Prostate gland (tissue), 2 donors: ENCODE results near the gene ELK3. TPM values are rescaled to one million over a fixed set of nuclear protein-coding genes. Genes with fewer than 3 reads are reported as not detected.

Experiments
- DNase-seq: peaks from one replicate; pipeline ENCODE4 v3.0.0-alpha.2; 2019; ENCODE audit warnings: low spot score
- H3K27ac ChIP-seq, 2 donors: fragments of 200-600 bp; sonication (generic); 2 replicates each; pipeline ENCODE4 v1.5.1; 2017 to 2019
- H3K27me3 ChIP-seq: fragments of 200-600 bp; sonication (generic); replicated peaks from 2 replicates; pipeline ENCODE4 v1.5.1; 2019; ENCODE audit not compliant: insufficient read depth
- H3K36me3 ChIP-seq, 2 donors: fragments of 200-600 bp; sonication (generic); 1 replicate in 1 of 2; 2 replicates in 1 of 2; pipeline versions ENCODE4 v1.5.1 to v1.8.1; 2017 to 2019
- H3K4me1 ChIP-seq: fragments of 200-600 bp; sonication (generic); replicated peaks from 2 replicates; pipeline ENCODE4 v1.5.1; 2019
- H3K4me3 ChIP-seq, 2 donors: fragments of 200-600 bp; sonication (generic); 2 replicates each; pipeline ENCODE4 v1.5.1; 2017 to 2019
- H3K9me3 ChIP-seq: fragments of 200-600 bp; sonication (generic); 2 replicates; pipeline ENCODE4 v1.5.1; 2017
- POLR2A ChIP-seq: fragments of 450-650 bp; IDR thresholded peaks from one replicate; pipeline ENCODE4 v1.6.1; 2016; ENCODE audit warnings: antibody characterized with exemption, mild to moderate bottlenecking
- POLR2AphosphoS5 ChIP-seq: sonication (generic); formaldehyde crosslinking; IDR thresholded peaks from one replicate; pipeline ENCODE4 v1.6.1; 2017; ENCODE audit warnings: antibody characterized with exemption
- WGBS: methylation state at CpG from one replicate; pipeline ENCODE4 v1.1.5; 2018; 5-methylcytosine and 5-hydroxymethylcytosine counted together
- intact Hi-C: fragments of 100-400 bp; cut with DNase I; formaldehyde crosslinking; loops from one replicate; pipeline ENCODE4 v1.14.2; 2022
- total RNA-seq, 2 donors: library from RNA; depleted of rRNA; stranded (reverse); fragments of >200 nt; gene quantifications; one replicate each; pipeline ENCODE4 v1.1.0, GENCODE V29; 2016
- TF ChIP-seq, protein P1 (sequence below), 4 experiments: fragments of 200-600 bp in 2 of 4; fragments of 450-650 bp in 2 of 4; sonication (generic) in 2 of 4; IDR thresholded peaks; 1 replicate in 3 of 4; 2 replicates in 1 of 4; pipeline ENCODE4 v1.5.1; 2016 to 2019; ENCODE audit warnings: antibody characterized with exemption in 4 of 4, mild to moderate bottlenecking in 2 of 4, moderate library complexity in 2 of 4

ELK3 gene
- total RNA-seq, 2 donors from 2014 or later = 7.0 to 20.6 TPM

DNA sequence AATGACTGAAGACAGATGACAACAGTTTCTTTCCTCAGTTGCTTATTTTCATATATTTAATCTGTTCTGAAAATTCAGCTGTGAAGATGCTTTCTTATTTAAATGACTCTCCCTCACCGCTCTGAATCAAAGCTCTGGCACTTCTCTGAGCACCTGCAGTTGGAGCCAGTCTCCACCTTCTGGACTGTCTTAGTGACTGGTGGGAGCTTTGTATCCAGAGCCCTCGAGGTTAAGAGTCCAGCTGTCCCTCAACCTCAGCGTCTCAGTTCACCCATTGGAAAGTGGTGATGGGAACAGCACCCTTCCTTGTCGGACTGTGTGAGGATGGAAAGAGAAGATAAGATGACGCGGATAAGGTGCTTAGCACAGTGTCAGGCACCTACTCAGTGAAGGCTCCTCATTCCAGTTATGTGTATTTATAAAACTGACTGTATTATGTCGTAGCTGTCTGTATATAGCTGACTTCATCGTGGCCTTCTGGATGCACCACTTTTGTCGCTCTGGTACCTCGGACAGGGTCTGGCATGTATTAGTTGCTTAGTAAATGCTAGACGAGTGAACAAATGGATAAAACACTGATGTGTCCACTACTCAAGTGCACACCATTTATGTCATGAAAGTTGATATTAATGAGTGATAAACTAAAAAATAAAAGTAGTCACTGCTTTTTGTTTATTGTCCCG, 34.5 kb downstream of the ELK3 start:
- TF ChIP-seq, protein P1, sequence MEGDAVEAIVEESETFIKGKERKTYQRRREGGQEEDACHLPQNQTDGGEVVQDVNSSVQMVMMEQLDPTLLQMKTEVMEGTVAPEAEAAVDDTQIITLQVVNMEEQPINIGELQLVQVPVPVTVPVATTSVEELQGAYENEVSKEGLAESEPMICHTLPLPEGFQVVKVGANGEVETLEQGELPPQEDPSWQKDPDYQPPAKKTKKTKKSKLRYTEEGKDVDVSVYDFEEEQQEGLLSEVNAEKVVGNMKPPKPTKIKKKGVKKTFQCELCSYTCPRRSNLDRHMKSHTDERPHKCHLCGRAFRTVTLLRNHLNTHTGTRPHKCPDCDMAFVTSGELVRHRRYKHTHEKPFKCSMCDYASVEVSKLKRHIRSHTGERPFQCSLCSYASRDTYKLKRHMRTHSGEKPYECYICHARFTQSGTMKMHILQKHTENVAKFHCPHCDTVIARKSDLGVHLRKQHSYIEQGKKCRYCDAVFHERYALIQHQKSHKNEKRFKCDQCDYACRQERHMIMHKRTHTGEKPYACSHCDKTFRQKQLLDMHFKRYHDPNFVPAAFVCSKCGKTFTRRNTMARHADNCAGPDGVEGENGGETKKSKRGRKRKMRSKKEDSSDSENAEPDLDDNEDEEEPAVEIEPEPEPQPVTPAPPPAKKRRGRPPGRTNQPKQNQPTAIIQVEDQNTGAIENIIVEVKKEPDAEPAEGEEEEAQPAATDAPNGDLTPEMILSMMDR (IDR thresholded peaks at IDR 0.05) = no peak
- TF ChIP-seq POLR2A (no peak), POLR2AphosphoS5 (no peak)
- intact Hi-C loops = no loop called here

DNA sequence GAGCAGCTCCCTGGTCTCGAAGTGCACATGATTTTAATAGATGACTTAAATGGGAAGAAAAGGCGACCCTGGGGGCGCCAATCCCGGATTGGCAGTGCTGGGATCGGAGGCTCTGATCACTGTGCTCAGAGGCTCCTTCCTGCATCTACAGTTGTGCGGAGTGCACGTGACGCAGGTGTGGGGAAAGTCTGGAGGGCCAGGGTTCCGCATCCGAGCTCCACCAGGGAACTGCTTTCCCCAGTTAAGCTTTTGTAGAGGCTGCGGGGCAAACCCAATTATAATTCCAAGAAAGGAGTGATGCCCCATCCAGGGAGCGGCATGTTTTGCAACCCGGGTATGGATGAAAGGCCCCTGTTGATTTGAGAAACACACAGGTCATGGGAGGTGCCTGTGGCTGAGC, 36.5 kb downstream of the ELK3 start:
- Histone ChIP-seq H3K36me3 (no peaks in the 10 kb centered on the region), H3K4me1 (no peaks in the 10 kb centered on the region), H3K27ac (no peak overlapping the region), H3K4me3 (no peak overlapping the region), H3K27me3 (no peaks in the 10 kb centered on the region), H3K9me3 (no peaks in the 10 kb centered on the region)
- TF ChIP-seq POLR2AphosphoS5 (no peak), POLR2A (no peak)
- TF ChIP-seq, protein P1 (IDR thresholded peaks at IDR 0.05) = no peak
- intact Hi-C loops = no loop called here
- no peak for DNase-seq
- 88% methylated on average over 13 of the region's 13 CpGs for WGBS

More for the DNA sequence above, 34.5 kb downstream of the ELK3 start:
- no peak overlapping the region for H3K27ac ChIP-seq
- 81% methylated on average over 12 of the region's 12 CpGs for WGBS
- H3K4me3 ChIP-seq = no peak overlapping the region
- H3K4me1 ChIP-seq = no peaks in the 10 kb centered on the region
- H3K27me3 ChIP-seq = no peaks in the 10 kb centered on the region
- no peaks in the 10 kb centered on the region for H3K36me3 ChIP-seq
- no peaks in the 10 kb centered on the region for H3K9me3 ChIP-seq
- DNase-seq = no peak

DNA sequence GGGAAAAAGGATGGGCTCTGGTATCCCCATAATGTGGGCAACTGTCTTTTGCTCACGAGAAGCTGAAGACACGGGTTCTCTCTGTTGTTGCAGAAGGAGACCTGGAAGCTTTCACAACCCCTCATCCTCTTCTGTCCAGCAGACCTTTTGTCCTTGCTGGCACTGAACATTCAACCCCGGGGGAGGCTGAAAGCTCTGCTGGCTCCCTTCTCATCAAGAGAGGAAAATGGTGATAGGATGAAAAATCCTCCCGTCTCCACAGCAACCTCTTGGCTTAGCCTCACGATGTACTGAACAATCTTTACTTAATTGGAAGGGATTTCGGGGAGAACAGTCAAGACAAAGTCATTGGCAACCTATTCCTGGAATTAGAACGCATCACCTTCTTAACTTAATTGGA, 39.0 kb downstream of the ELK3 start:
- no peaks in the 10 kb centered on the region for H3K36me3 ChIP-seq
- peak overlapping the region; percentile 52 to 75 for H3K27ac ChIP-seq
- 65% methylated on average over 7 of the region's 7 CpGs for WGBS
- intact Hi-C loops = no loop called here
- H3K27me3 ChIP-seq = no peaks in the 10 kb centered on the region
- H3K4me3 ChIP-seq = no peak overlapping the region
- TF ChIP-seq POLR2A = no peak
- H3K4me1 ChIP-seq = no peaks in the 10 kb centered on the region
- no peaks in the 10 kb centered on the region for H3K9me3 ChIP-seq
- DNase-seq = no peak

DNA sequence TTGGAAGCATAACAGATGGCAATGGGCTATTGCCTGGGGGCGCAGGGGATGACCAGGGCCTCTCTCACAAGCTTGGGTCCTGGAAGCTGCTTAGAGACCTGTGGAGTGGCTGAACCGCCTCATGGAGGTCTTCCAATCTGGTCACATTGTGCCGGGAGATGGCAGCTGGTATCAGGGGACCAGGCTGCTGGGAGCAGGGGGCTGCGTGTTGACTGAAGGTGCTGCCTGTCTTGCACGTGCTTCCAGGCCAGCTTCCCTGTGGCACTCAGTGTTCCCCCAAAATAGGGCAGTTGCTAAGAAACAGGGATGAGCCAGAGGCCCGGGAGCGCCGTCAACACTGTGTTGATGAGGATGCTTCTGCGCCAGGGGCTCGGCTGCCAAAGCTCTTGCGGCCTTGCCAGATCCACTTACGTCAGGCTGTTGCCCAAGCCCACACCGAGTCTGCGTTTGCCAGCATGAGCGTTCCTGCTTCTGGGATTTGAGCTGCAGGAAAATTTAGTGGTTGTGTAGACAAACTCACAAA, 39.8 kb downstream of the ELK3 start:
- WGBS = 27% methylated on average over 14 of the region's 15 CpGs
- intact Hi-C loops = no loop called here
- H3K27ac ChIP-seq = peak overlapping the region; percentile 68 to 75

DNA sequence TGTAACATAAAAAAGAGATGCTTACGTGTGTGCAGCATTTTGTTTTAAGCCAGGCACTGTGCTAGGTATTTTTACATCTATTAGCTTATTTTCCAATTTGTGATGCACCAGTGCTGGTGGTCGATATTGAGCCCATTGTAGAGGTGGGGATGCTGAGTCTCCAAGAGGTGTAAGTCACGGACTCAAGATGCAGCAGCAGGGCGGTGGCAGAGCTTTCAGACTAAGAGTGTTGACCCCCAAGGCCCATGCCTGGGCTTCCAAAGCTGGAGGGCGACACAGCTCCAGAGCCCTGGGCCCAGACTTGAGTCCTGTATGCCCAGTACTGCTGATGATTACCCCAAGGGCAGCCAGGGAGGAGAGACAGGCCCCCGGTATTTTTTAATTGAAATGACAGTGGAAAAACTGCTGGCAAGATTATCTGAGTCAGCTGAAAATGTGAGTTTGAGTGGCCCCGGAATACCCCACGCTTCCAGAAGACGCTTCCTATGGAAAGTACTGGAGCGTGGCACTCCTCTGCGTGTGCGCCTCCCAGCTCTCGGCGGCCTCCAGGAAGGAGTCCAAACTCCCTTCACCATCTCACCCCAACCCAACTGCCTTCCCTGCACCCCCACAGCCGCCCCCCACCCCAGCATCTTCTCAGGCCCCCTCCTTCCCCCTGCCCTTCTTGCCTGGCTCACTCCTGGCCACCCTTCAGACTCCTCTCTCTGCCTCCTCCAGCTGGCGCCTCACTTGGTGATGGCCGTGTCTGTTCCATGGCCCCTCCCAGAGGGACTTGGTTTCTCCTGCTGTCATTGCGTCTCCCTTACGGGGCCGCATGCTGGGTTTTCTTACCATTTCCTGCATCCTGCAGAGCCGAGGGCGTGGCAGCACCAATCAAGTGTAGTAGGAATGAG, 40.7 kb downstream of the ELK3 start:
- 72% methylated on average over 22 of the region's 22 CpGs for WGBS
- intact Hi-C loops = loop anchor here (5.0 kb wide), 1 partner anchor 162 kb away; no protein-coding TSS in a partner anchor
- Histone ChIP-seq H3K4me1 (no peaks in the 10 kb centered on the region), H3K4me3 (no peak overlapping the region), H3K36me3 (no peaks in the 10 kb centered on the region), H3K9me3 (no peaks in the 10 kb centered on the region), H3K27ac (peak overlapping the region; percentile 60 to 68), H3K27me3 (no peaks in the 10 kb centered on the region)
- no peak for DNase-seq
- TF ChIP-seq POLR2AphosphoS5 = no peak
- TF ChIP-seq POLR2A = no peak
- TF ChIP-seq, protein P1 (IDR thresholded peaks at IDR 0.05) = no peak

More for the DNA sequence above, 39.8 kb downstream of the ELK3 start:
- no peaks in the 10 kb centered on the region for H3K4me1 ChIP-seq
- no peaks in the 10 kb centered on the region for H3K36me3 ChIP-seq
- H3K4me3 ChIP-seq = no peak overlapping the region
- TF ChIP-seq, protein P1 (IDR thresholded peaks at IDR 0.05) = no peak
- TF ChIP-seq POLR2AphosphoS5 (peak; percentile 79), POLR2A (no peak)
- H3K9me3 ChIP-seq = no peaks in the 10 kb centered on the region
- no peaks in the 10 kb centered on the region for H3K27me3 ChIP-seq
- peak; percentile 77 for DNase-seq
